ENCODE measurements around the gene HOXB2.

The HOXB2 gene

DNA sequence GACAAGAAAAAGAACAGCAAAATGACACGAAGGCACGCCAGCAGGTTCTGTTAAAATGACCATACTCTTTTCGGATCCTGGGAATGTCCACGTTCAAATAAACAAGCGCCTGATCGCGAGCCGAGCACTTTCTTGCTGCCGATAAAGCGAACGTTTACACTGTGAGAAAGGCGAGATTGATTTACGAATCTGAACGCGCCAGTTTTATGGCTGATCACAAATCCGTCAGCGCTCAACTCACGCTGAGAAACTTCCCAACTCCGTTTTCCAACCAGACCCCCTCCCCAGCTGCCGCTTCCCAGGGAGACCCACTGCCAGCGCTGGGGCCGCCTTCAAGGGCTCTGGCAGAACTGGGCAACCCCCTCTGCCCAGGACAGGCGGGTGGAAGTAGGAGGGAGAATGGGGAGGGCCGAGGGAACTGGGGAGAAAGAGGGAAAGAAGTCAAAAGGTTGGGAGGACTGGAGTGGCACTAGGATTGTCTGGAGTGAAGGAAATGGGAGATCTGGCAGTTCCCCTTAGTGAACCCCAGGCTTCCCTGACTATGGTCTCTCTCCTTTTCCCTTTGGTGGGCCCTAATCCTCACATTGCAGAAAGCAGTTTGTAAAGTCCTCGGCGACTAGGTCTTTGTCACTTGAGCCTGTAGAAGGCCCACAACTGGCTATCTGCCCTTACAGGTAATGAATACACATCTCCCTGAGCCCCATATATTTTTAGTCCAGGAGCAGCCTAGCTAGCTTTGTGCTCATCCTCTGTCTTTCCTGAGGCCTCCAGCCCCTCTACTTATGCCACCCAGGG is 26.3 kb upstream of the HOXB2 start (continued):
- TF ChIP-seq, protein P1, sequence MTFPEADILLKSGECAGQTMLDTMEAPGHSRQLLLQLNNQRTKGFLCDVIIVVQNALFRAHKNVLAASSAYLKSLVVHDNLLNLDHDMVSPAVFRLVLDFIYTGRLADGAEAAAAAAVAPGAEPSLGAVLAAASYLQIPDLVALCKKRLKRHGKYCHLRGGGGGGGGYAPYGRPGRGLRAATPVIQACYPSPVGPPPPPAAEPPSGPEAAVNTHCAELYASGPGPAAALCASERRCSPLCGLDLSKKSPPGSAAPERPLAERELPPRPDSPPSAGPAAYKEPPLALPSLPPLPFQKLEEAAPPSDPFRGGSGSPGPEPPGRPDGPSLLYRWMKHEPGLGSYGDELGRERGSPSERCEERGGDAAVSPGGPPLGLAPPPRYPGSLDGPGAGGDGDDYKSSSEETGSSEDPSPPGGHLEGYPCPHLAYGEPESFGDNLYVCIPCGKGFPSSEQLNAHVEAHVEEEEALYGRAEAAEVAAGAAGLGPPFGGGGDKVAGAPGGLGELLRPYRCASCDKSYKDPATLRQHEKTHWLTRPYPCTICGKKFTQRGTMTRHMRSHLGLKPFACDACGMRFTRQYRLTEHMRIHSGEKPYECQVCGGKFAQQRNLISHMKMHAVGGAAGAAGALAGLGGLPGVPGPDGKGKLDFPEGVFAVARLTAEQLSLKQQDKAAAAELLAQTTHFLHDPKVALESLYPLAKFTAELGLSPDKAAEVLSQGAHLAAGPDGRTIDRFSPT (tag by site-specific recombination; IDR thresholded peaks at IDR 0.05): peak; percentile 94
- peak; percentile 68 for TF ChIP-seq ZNF629 (tag by site-specific recombination; IDR thresholded peaks at IDR 0.05)
- TF ChIP-seq, protein P2, sequence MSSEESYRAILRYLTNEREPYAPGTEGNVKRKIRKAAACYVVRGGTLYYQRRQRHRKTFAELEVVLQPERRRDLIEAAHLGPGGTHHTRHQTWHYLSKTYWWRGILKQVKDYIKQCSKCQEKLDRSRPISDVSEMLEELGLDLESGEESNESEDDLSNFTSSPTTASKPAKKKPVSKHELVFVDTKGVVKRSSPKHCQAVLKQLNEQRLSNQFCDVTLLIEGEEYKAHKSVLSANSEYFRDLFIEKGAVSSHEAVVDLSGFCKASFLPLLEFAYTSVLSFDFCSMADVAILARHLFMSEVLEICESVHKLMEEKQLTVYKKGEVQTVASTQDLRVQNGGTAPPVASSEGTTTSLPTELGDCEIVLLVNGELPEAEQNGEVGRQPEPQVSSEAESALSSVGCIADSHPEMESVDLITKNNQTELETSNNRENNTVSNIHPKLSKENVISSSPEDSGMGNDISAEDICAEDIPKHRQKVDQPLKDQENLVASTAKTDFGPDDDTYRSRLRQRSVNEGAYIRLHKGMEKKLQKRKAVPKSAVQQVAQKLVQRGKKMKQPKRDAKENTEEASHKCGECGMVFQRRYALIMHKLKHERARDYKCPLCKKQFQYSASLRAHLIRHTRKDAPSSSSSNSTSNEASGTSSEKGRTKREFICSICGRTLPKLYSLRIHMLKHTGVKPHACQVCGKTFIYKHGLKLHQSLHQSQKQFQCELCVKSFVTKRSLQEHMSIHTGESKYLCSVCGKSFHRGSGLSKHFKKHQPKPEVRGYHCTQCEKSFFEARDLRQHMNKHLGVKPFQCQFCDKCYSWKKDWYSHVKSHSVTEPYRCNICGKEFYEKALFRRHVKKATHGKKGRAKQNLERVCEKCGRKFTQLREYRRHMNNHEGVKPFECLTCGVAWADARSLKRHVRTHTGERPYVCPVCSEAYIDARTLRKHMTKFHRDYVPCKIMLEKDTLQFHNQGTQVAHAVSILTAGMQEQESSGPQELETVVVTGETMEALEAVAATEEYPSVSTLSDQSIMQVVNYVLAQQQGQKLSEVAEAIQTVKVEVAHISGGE (tag by site-specific recombination; conservative IDR thresholded peaks at IDR 0.05; ENCODE audit: low read depth): peak; percentile 29; the same call in 1 of the 2 replicates
- TF ChIP-seq ZNF366 (tag by site-specific recombination; conservative IDR thresholded peaks at IDR 0.05): peak; percentile 64
- TF ChIP-seq ZNF501 (tag by site-specific recombination; IDR thresholded peaks at IDR 0.05): 0 out of 2 replicates have a peak, but pooled peaks have one; percentile 55
- peak; percentile 25 for TF ChIP-seq SP2 (tag by site-specific recombination; IDR thresholded peaks at IDR 0.05)
- 0 out of 2 replicates have a peak, but pooled peaks have one; percentile 40 for TF ChIP-seq ZSCAN4 (tag by site-specific recombination; IDR thresholded peaks at IDR 0.05)
- TF ChIP-seq, protein P3, sequence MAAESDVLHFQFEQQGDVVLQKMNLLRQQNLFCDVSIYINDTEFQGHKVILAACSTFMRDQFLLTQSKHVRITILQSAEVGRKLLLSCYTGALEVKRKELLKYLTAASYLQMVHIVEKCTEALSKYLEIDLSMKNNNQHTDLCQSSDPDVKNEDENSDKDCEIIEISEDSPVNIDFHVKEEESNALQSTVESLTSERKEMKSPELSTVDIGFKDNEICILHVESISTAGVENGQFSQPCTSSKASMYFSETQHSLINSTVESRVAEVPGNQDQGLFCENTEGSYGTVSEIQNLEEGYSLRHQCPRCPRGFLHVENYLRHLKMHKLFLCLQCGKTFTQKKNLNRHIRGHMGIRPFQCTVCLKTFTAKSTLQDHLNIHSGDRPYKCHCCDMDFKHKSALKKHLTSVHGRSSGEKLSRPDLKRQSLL (tag by site-specific recombination; IDR thresholded peaks at IDR 0.05): no peak
- peak; percentile 23; the same call in 1 of the 2 replicates for TF ChIP-seq ZFP69B (tag by site-specific recombination; IDR thresholded peaks at IDR 0.05)
- no peak for TF ChIP-seq ZBTB7A (tag by site-specific recombination; IDR thresholded peaks at IDR 0.05; ENCODE audit: low read depth)
- TF ChIP-seq WT1 (tag by site-specific recombination; IDR thresholded peaks at IDR 0.05): peak; percentile 83
- peak; percentile 83 for TF ChIP-seq ZNF18 (tag by site-specific recombination; IDR thresholded peaks at IDR 0.05)
- TF ChIP-seq, protein P4, sequence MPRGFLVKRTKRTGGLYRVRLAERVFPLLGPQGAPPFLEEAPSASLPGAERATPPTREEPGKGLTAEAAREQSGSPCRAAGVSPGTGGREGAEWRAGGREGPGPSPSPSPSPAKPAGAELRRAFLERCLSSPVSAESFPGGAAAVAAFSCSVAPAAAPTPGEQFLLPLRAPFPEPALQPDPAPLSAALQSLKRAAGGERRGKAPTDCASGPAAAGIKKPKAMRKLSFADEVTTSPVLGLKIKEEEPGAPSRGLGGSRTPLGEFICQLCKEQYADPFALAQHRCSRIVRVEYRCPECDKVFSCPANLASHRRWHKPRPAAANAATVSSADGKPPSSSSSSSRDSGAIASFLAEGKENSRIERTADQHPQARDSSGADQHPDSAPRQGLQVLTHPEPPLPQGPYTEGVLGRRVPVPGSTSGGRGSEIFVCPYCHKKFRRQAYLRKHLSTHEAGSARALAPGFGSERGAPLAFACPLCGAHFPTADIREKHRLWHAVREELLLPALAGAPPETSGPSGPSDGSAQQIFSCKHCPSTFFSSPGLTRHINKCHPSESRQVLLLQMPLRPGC (tag by site-specific recombination; IDR thresholded peaks at IDR 0.05): peak; percentile 76
- TF ChIP-seq IKZF3 (tag by site-specific recombination; IDR thresholded peaks at IDR 0.05): peak; percentile 99
- peak; percentile 89 for TF ChIP-seq ZBTB8A (tag by site-specific recombination; IDR thresholded peaks at IDR 0.05)
- TF ChIP-seq KLF17 (tag by site-specific recombination; IDR thresholded peaks at IDR 0.05): peak; percentile 61; the same call in 1 of the 2 replicates
- TF ChIP-seq KLF16 (tag by site-specific recombination; IDR thresholded peaks at IDR 0.05): no peak
- TF ChIP-seq, protein P5, sequence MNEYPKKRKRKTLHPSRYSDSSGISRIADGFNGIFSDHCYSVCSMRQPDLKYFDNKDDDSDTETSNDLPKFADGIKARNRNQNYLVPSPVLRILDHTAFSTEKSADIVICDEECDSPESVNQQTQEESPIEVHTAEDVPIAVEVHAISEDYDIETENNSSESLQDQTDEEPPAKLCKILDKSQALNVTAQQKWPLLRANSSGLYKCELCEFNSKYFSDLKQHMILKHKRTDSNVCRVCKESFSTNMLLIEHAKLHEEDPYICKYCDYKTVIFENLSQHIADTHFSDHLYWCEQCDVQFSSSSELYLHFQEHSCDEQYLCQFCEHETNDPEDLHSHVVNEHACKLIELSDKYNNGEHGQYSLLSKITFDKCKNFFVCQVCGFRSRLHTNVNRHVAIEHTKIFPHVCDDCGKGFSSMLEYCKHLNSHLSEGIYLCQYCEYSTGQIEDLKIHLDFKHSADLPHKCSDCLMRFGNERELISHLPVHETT (tag by site-specific recombination; IDR thresholded peaks at IDR 0.05): peak; percentile 59; the same call in 1 of the 2 replicates
- TF ChIP-seq CTCF (tag by site-specific recombination; IDR thresholded peaks at IDR 0.05): no peak
- TF ChIP-seq ZBTB20 (tag by site-specific recombination; IDR thresholded peaks at IDR 0.05): no peak; the same call in 1 of the 2 replicates
- peak; percentile 49; the same call in 1 of the 2 replicates for TF ChIP-seq YY1 (tag by site-specific recombination; IDR thresholded peaks at IDR 0.05)
- TF ChIP-seq SALL2 (tag by site-specific recombination; IDR thresholded peaks at IDR 0.05; ENCODE audit: borderline replicate concordance): no peak
